Effector CD4-positive, alpha-beta T cell (primary cell): Measurements from ENCODE around the gene CAPRIN2.
A peak's percentile ranks its signal among the peaks of the same experiment; 100 is the strongest.

Experiments
- DNase-seq: peaks from one replicate; pipeline ENCODE4 v3.0.0-alpha.2; 2020
- total RNA-seq: gene quantifications from one replicate; lab custom pipeline; 2026; lab: John Stamatoyannopoulos, UW

Gene CAPRIN2
- total RNA-seq: 62.9 reads per million, percentile 73 among the genes with 10 or more reads in this experiment

GRCh38 chr12:30754750-30755394, at the start of gene CAPRIN2:
CAPRIN2 (minus strand) TSS chr12:30754951; CDS start chr12:30753520, 1,431 bp downstream.
- DNase-seq: peak; percentile 87

- no peak for DNase-seq
These were observed 42.9 kb upstream of the CAPRIN2 start for GRCh38 chr12:30797689-30798088.

GRCh38 chr12:30796891-30797371, 42.2 kb upstream of the CAPRIN2 start:
- no peak for DNase-seq

- DNase-seq: no peak
These were observed 41.6 kb upstream of the CAPRIN2 start for GRCh38 chr12:30796313-30796780.

GRCh38 chr12:30795410-30796312, 40.9 kb upstream of the CAPRIN2 start:
- no peak for DNase-seq

- DNase-seq: no peak
These were observed 40.0 kb upstream of the CAPRIN2 start for GRCh38 chr12:30794591-30795409.

GRCh38 chr12:30794020-30794419, 39.3 kb upstream of the CAPRIN2 start:
- DNase-seq: no peak

- no peak for DNase-seq
These were observed 38.1 kb upstream of the CAPRIN2 start for GRCh38 chr12:30792648-30793499.

GRCh38 chr12:30792085-30792484, 37.3 kb upstream of the CAPRIN2 start:
- DNase-seq: no peak

- DNase-seq: no peak
These were observed 34.0 kb upstream of the CAPRIN2 start for GRCh38 chr12:30788754-30789153.

- no peak for DNase-seq
These were observed 30.9 kb upstream of the CAPRIN2 start for GRCh38 chr12:30785630-30786029.

- no peak for DNase-seq
These were observed 29.8 kb upstream of the CAPRIN2 start for GRCh38 chr12:30784508-30784907.

GRCh38 chr12:30783946-30784345, 29.2 kb upstream of the CAPRIN2 start:
- no peak for DNase-seq

- DNase-seq: no peak
These were observed 27.8 kb upstream of the CAPRIN2 start for GRCh38 chr12:30782316-30783173.

- DNase-seq: no peak
These were observed 24.8 kb upstream of the CAPRIN2 start for GRCh38 chr12:30779578-30779977.

- no peak for DNase-seq
These were observed 24.4 kb upstream of the CAPRIN2 start for GRCh38 chr12:30779178-30779577.

- no peak for DNase-seq
These were observed 19.8 kb upstream of the CAPRIN2 start for GRCh38 chr12:30774599-30774998.

- DNase-seq: no peak
These were observed 15.1 kb upstream of the CAPRIN2 start for GRCh38 chr12:30769802-30770201.

GRCh38 chr12:30764251-30764650, 9.5 kb upstream of the CAPRIN2 start:
- no peak for DNase-seq

GRCh38 chr12:30763053-30763452, 8.3 kb upstream of the CAPRIN2 start:
- no peak for DNase-seq

- DNase-seq: no peak
These were observed 7.0 kb upstream of the CAPRIN2 start for GRCh38 chr12:30761730-30762129.
